ENCODE results near the gene GABRD.

Gene GABRD

GRCh38 chr1:2039251-2039650 lies 20.1 kb downstream of the GABRD start:
- no peak for DNase-seq

DNA sequence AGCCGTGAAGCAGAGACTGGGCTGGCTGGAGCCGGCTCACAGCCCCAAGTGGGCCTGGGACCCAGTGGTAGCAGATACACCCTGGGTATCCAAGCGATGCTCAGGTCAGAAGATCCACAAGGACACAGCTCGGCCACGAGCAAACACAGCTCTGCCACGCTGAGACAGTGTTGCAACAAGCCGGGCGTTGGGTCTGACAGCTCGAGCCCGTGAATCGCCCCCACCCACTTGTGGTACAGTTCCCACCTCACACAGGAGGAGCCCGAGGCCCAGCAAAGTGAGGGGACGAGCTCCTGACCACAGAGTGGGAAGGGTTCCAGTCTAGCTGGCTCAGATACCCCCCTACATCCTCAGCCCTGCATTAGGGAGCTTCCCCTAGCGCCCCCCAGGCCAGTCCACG lies 22.2 kb downstream of the GABRD start:
- no peak for DNase-seq

GRCh38 chr1:2041887-2042286 lies 22.7 kb downstream of the GABRD start:
- DNase-seq: no peak

DNA sequence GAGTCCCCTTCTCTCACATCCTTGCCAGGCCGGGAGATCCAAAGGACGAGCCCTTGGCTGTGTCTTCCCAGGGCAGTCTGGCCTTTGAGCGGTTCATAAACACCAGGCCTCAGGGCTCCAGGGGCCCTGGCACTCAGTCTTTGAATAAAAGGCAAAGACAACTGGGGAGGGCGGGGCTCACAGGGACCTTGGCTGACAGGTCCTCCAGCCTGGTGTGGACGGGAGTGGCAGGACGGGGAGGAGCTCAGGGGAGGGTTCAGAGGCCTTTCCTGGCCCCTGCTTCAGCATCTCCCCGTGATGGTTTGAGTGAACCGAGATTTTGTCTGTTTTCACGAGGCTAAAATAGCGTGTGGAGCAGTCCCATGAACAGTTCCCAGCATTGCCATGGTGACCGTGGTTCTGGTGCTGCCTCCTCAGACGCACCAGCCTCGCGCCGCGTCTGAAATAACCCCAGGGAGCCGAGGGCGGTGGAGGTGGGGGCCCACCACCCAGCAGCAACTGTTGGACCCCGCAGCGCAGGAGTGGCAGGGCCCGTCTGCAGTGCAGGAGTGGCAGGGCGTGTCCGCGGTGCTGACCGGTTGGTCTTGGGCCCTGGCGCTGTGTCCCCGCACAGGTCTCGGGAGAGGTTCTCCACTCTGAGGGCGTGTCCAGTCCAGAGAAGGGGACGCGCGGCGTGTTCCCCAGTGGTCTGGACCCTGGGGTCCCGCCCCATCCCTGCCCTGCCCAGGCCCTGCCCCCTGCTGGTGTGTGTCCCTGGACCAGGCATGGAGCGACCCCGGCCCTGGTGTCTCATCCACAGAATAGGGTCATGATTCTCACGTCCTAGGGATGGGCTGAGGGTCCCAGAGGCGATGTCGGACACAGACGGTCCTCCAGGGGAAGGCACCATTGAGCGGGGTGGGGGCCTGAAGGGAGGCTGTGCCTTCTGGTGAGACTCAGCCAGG lies 24.0 kb downstream of the GABRD start:
- DNase-seq: no peak

- no peak for DNase-seq
These were observed 24.7 kb downstream of the GABRD start for GRCh38 chr1:2043886-2044285.

DNA sequence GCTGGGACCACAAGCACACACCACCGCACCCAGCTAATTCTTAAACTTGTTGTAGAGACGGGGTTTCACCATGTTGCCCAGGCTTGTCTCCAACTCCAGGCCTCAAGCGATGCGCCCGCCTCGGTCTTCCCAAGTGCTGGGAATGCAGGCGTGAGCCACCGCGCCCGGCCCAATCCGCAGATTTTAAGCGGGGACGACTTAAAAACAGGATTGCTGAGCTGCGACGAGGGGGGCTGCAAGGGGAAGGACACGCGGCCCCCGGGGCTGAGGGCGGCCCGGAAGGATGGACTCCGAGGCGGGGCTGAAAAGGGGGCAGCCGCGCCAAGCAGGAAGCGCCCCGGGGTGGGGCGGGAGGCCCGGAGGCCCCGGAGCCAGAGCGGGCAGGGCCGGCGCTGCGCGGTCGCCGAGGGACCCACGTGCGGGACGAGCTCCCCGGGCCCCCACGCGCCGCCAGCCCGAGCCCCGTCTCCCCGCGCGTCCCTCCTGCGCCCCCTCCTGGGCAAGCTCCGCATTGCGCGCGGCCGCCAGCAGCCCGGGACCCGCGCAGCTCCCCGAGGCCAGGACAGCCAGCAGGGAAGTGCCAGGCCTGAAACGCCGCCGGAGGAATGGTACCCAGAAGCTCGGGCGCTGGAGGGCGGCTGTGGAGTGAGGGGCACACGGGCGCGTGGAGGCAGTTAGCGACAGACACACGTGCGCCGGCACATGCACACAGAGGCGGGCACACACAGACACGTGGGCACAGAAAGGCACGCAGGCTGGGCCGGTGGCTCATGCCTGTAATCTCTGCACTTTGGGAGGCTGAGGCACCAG lies 25.6 kb downstream of the GABRD start:
- DNase-seq: peak; percentile 71

- no peak for DNase-seq
These were observed 26.5 kb downstream of the GABRD start for GRCh38 chr1:2045468-2046173.

GRCh38 chr1:2046174-2046917 lies 27.2 kb downstream of the GABRD start:
- peak; percentile 20 for DNase-seq

DNA sequence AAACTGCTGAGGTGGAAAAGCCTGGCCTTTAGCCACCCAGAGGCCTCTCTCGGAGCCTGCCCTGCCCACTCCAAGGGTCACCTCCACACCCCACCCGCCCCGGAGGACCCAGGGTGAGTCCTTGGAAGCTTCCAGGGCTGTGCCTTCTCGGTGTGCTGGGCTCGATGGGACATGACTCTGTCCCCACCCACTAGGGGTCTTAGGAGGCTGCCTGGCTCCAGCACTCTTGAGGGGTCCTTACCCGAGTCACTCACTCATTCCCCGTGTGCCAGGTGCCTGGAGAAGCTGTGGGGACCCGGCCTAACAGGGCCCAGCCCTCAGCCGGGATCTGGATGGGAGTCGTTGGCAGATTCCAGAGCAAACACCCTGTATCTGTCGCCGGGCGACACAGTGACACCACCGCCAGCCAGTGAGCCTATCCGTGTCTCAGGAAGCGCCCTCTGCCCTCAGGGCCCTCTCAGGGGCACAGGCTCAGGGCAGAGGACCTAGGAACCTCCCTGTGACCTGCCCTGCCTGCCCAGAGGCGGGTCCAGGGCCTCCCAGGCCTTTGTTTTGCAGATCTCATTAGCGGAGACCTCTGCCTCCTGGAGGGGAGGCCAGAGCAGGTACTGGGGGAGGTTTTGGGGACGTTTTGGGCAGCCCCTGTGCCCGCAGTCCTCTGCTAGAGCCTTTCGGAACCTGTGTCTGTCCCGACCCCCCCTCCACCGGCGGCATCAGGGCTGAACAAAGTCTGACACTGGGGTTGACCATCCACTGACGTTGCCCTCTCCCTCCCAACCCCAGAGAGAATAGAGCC lies 28.0 kb downstream of the GABRD start:
- DNase-seq: no peak

- DNase-seq: no peak
These were observed 28.9 kb downstream of the GABRD start for GRCh38 chr1:2047749-2048729.

GRCh38 chr1:2049225-2049717 lies 30.1 kb downstream of the GABRD start:
- DNase-seq: no peak

DNA sequence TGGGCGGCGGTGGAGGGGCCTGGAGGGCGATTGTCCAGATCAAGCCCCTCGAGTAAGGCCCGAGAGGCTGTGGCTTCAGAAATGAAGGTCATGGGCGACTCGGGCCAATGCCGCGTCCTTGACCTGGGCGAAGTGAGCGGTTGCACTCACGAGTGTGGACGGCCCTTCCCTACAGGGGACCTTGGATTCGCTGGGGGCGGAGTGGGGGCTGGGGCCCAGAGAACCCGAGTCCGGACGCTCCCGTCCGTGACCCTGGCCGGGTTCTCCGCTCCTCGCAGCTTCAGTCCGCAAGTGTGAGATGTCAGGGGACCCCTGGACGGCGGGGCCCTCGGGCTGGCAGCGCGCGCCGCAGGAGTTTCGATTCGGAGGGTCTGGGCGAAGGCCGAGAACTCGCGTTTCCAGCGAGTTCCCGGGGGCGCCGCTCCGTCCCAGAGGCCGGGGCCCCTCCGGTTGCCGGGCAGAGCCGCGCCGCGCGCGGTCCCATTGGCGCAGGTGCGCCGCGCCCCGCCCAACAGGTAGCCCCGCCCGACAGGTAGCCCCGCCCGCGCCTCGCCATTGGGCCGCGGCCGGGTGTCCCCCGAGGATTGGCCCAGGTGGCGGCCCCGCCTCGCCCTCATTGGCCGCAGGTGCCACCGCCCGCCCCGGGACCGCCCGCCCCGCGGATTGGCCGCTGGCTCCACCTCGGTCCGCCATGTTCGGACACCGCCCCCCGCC lies 30.7 kb downstream of the GABRD start, which contains the start of gene PRKCZ:
TSS of gene PRKCZ (plus strand) at position 694 of the 714 bp plus-strand sequence. CDS start 220 bp downstream, outside the sequence.
- DNase-seq: peak; percentile 93

GRCh38 chr1:2050461-2050792 lies 31.3 kb downstream of the GABRD start:
- DNase-seq: peak; percentile 50

DNA sequence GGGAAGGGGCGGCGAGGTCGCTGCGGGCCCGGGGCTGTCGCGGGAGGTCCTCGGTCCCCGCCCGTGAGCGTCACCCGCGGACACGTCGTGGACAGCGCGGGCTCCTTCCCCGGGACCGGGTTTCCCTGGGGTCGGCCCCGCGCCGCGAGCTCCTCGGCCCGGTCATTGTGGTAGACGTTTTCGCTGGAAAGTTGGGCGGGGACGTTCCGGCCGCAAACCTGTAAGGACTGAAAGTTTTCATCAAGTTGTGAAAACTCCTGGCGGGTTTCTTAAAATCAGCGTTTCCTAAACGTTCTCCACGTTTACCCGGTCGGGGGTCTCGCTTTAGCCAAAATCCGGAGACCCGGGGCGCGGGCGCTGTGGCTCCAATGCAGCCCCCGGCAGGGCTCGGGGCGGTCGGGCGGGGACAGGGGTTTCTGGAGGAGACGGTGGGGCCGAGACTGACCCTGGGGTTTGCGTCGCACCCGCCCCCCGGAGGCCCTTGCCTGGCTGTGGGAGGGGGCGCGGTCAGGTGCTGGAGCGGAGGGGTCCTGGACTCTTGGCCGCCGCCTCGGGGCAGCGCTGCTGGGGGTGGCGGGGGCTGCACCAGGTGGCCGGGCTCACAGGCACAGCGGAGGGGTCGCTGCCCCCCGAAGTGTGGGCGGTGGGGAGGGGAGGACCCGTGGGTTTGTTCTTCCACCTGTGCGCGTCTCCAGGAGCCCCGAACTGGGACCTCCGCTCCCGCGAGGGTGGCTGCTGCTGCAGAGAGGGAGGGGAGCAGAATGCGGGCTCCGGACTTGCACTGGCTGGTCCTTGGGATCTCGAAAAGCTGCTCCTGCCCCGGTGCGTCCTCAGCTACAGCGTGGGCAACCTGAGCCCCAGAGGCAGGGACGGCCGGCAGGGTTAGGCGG lies 31.9 kb downstream of the GABRD start:
- DNase-seq: no peak

DNA sequence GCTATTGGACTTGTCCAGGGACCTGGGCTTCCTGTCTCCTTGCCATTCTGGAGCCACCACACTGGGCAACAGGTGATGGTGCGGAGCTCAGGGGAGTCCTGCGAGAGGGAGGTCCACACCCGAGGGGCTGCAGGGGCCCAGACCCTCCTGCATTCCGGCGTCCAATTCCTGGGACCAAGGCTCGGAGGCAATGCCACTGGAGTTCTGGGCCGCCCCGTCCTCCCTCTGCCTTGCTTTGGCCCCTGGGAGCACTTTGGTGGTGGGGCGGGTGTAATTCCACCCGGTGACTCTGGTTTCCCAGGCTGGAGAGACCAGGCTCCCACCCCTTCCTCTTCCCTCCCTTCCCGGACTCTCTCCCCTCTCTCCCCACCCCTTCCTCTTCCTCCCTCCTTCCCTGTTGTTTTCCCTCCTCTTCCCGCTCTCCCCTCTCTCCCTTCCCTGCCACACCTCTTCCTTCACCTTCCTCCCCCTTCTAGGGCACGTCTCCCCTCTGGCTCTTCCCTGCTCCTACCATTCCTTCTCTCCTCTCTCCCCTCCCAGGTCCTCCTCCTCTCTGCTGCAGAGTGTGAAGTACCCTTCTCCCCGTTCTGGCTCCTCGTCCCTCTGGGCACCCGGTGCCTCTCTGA lies 33.0 kb downstream of the GABRD start:
- no peak for DNase-seq

GRCh38 chr1:2052756-2053155 lies 33.6 kb downstream of the GABRD start:
- no peak for DNase-seq

DNA sequence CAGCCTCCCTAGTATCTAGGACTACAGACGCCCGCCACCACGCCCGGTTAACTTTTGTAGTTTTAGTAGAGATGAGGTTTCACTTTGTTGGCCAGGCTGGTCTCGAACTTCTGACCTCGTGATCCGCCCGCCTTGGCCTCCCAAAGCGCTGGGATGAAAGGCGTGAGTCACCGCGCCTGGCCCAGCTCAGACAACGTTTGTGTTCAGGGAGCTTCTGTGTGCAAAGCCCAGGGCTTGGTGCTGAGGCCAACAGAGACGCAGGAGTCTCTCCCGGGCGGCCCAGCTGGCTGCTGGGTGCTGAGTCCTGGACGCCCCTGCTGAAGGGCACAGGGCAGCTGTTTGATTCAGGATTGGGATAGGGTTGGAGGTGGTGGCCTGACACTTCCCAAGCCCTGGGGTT lies 34.1 kb downstream of the GABRD start:
- DNase-seq: no peak

Data from effector CD8-positive, alpha-beta T cell (primary cell).